GM23338 (cell line): ENCODE data around the gene F11R. TPM values are rescaled to one million over a fixed set of nuclear protein-coding genes. Genes with fewer than 3 reads are reported as not detected.
"Not testable (repeated sequence)": the region's sequence is repeated elsewhere in the genome, so short reads cannot be mapped to it uniquely, and the experiment has no call there.

Experiments used
- ATAC-seq: fragments of 200-7000 bp; cut with Tn5 transposase; 3 replicates; pipeline ENCODE4 v1.9.1; 2020
- DNase-seq: peaks from one replicate; pipeline ENCODE4 v3.0.0-alpha.2; 2015; ENCODE audit warnings: low spot score
- H2AFZ ChIP-seq: fragments of 200-600 bp; sonication (generic); 2 replicates; pipeline ENCODE4 v1.8.0; 2016; ENCODE audit warnings: antibody characterized with exemption, mild to moderate bottlenecking, moderate library complexity
- H3F3A ChIP-seq: fragments of 200-600 bp; sonication (generic); replicated peaks from 2 replicates; pipeline ENCODE4 v1.8.0; 2017; ENCODE audit warnings: antibody characterized with exemption, mixed run types, low read depth
- H3K27ac ChIP-seq: fragments of 200-600 bp; sonication (generic); 2 replicates; pipeline ENCODE4 v1.6.1; 2016; ENCODE audit warnings: low read depth
- H3K27me3 ChIP-seq: fragments of 200-600 bp; sonication (generic); 2 replicates; pipeline ENCODE4 v1.8.0; 2016; ENCODE audit warnings: mild to moderate bottlenecking, mixed run types, moderate library complexity; ENCODE audit not compliant: insufficient read depth
- H3K36me3 ChIP-seq: fragments of 200-600 bp; sonication (generic); 2 replicates; pipeline ENCODE4 v1.8.0; 2016; ENCODE audit warnings: mild to moderate bottlenecking; ENCODE audit not compliant: insufficient read depth
- H3K4me1 ChIP-seq: fragments of 200-600 bp; sonication (generic); 2 replicates; pipeline ENCODE4 v1.8.0; 2016; ENCODE audit warnings: mild to moderate bottlenecking, moderate library complexity; ENCODE audit not compliant: insufficient read depth
- H3K4me2 ChIP-seq: fragments of 200-600 bp; sonication (generic); 2 replicates; pipeline ENCODE4 v1.7.1; 2017; ENCODE audit warnings: mixed run types
- H3K4me3 ChIP-seq: fragments of 200-600 bp; sonication (generic); 2 replicates; pipeline ENCODE4 v1.6.1; 2016; ENCODE audit warnings: mixed run types
- H3K79me2 ChIP-seq: fragments of 200-600 bp; sonication (generic); replicated peaks from 2 replicates; pipeline ENCODE4 v1.8.0; 2017; ENCODE audit warnings: mild to moderate bottlenecking; ENCODE audit not compliant: insufficient read depth
- H3K9me2 ChIP-seq: fragments of 200-600 bp; sonication (generic); 2 replicates; pipeline ENCODE4 v1.8.0; 2017; ENCODE audit not compliant: insufficient read depth
- H4K20me1 ChIP-seq: fragments of 200-600 bp; sonication (generic); replicated peaks from 2 replicates; pipeline ENCODE4 v1.8.0; 2017; ENCODE audit warnings: mild to moderate bottlenecking; ENCODE audit not compliant: insufficient read depth
- H3K27ac Mint-ChIP-seq: 2 replicates; pipeline ENCODE4 v1.8.0; 2020; ENCODE audit warnings: inconsistent platforms, mild to moderate bottlenecking, moderate library complexity, mixed read lengths
- H3K27me3 Mint-ChIP-seq: 3 replicates; pipeline ENCODE4 v1.8.0; 2022; ENCODE audit warnings: low read depth, mild to moderate bottlenecking, moderate library complexity, mixed read lengths, inconsistent platforms; ENCODE audit not compliant: insufficient read depth, poor library complexity
- H3K36me3 Mint-ChIP-seq: 3 replicates; pipeline ENCODE4 v1.8.0; 2021; ENCODE audit warnings: low read depth, mild to moderate bottlenecking, inconsistent platforms, moderate library complexity, mixed read lengths
- H3K4me1 Mint-ChIP-seq: 3 replicates; pipeline ENCODE4 v1.8.0; 2020; ENCODE audit warnings: mild to moderate bottlenecking, inconsistent platforms, mixed read lengths
- H3K4me3 Mint-ChIP-seq: 3 replicates; pipeline ENCODE4 v1.8.0; 2021; ENCODE audit warnings: moderate library complexity, mild to moderate bottlenecking, inconsistent platforms, mixed read lengths
- H3K9me3 Mint-ChIP-seq: 3 replicates; pipeline ENCODE4 v1.8.0; 2020; ENCODE audit warnings: moderate library complexity, mild to moderate bottlenecking, inconsistent platforms, mixed read lengths
- CREB1 ChIP-seq: fragments of 250-450 bp; sonication (Bioruptor Pico); IDR thresholded peaks from 2 replicates; pipeline ENCODE4 v1.5.0; 2020; ENCODE audit warnings: low read depth, mild to moderate bottlenecking, moderate library complexity
- CTCF ChIP-seq, 2 experiments: fragments of 200-600 bp in 1 of 2; sonication (generic) in 1 of 2; conservative IDR thresholded peaks; 2 replicates each; pipeline versions ENCODE4 v1.5.1 to v1.6.1; 2016 to 2017; ENCODE audit warnings: antibody characterized with exemption in 2 of 2, low read depth in 2 of 2, mild to moderate bottlenecking in 2 of 2, moderate library complexity in 1 of 2
- JUNB ChIP-seq: IDR thresholded peaks from one replicate; pipeline ENCODE4 v1.6.1; 2016; ENCODE audit warnings: antibody characterized with exemption; ENCODE audit not compliant: unreplicated experiment
- NANOG ChIP-seq: IDR thresholded peaks from 2 replicates; pipeline ENCODE4 v1.6.1; 2016; ENCODE audit warnings: antibody characterized with exemption, borderline replicate concordance
- POLR2AphosphoS5 ChIP-seq: IDR thresholded peaks from 2 replicates; pipeline ENCODE4 v1.6.1; 2016; ENCODE audit warnings: antibody characterized with exemption, low read depth
- ZNF114 ChIP-seq: fragments of 250-450 bp; sonication (Bioruptor Pico); IDR thresholded peaks from 2 replicates; pipeline ENCODE4 v1.5.0; 2020; ENCODE audit warnings: mild to moderate bottlenecking, moderate library complexity
- ZNF462 ChIP-seq: fragments of 250-450 bp; sonication (Bioruptor Pico); IDR thresholded peaks from 2 replicates; pipeline ENCODE4 v1.5.0; 2020; ENCODE audit warnings: mild to moderate bottlenecking, moderate library complexity
- polyA plus RNA-seq: library from polyadenylated mRNA; unstranded; fragments of >200 nt; fragmentation: Nextera tagmentation; extraction: Ambion mirVana; gene quantifications from 2 replicates; pipeline ENCODE4 v1.2.1, GENCODE V29; 2016
- total RNA-seq: library from RNA; depleted of rRNA; stranded (reverse); fragments of >200 nt; shearing (Covaris generic); gene quantifications from 2 replicates; pipeline ENCODE4 v1.2.3, GENCODE V29; 2014

F11R gene
- total and polyA plus RNA-seq, 2 experiments from 2014 or later, result 51.0 to 169 TPM

GRCh38 chr1:161022432-161022831 lies 1.5 kb upstream of the F11R start:
- not testable (repeated sequence) for H3K27me3 ChIP-seq, H3K27ac ChIP-seq, H2AFZ ChIP-seq, H3K9me3 Mint-ChIP-seq, H3K4me2 ChIP-seq, ATAC-seq, H3K9me2 ChIP-seq, H3K4me3 ChIP-seq, H3K36me3 ChIP-seq, DNase-seq
- peaks cover 29% of the 10 kb centered on the region for H4K20me1 ChIP-seq
- peaks cover 34% of the 10 kb centered on the region for H3K79me2 ChIP-seq
- H3K27ac Mint-ChIP-seq, result peak overlapping the region; percentile 89
- peaks cover 22% of the 10 kb centered on the region for H3K4me1 ChIP-seq
- H3K27me3 Mint-ChIP-seq, result peaks cover 11% of the 10 kb centered on the region
- H3K4me1 Mint-ChIP-seq, result peaks cover 37% of the 10 kb centered on the region
- peak overlapping the region; percentile 89 for H3K4me3 Mint-ChIP-seq
- peaks cover 13% of the 10 kb centered on the region for H3F3A ChIP-seq
- peaks cover 13% of the 10 kb centered on the region for H3K36me3 Mint-ChIP-seq

GRCh38 chr1:161021970-161022353 lies 1.0 kb upstream of the F11R start:
- H3K79me2 ChIP-seq, result peaks cover 38% of the 10 kb centered on the region
- no peak overlapping the region for H2AFZ ChIP-seq
- peak overlapping the region; percentile 89 for H3K4me3 Mint-ChIP-seq
- peaks cover 11% of the 10 kb centered on the region for H3K27me3 Mint-ChIP-seq
- peak overlapping the region; percentile 47 for H3K4me3 ChIP-seq
- H3K27ac Mint-ChIP-seq, result peak overlapping the region; percentile 100
- H3K9me2 ChIP-seq, result no peaks in the 10 kb centered on the region
- H3K4me2 ChIP-seq, result peak overlapping the region; percentile 69
- TF ChIP-seq JUNB (no peak), NANOG (no peak), POLR2AphosphoS5 (no peak), CTCF (conservative IDR thresholded peaks at IDR 0.05; ENCODE audit: low read depth in 2 of 2) (no peak)
- ATAC-seq (no peak), DNase-seq (no peak)
- peaks cover 12% of the 10 kb centered on the region for H3K36me3 Mint-ChIP-seq
- peaks cover 29% of the 10 kb centered on the region for H4K20me1 ChIP-seq
- H3K4me1 Mint-ChIP-seq, result peaks cover 42% of the 10 kb centered on the region
- H3K9me3 Mint-ChIP-seq, result peaks cover 1% of the 10 kb centered on the region; the same call in 1 of the 3 replicates
- H3K27me3 ChIP-seq, result no peaks in the 10 kb centered on the region
- H3K36me3 ChIP-seq, result no peaks in the 10 kb centered on the region
- H3K27ac ChIP-seq, result peak overlapping the region; percentile 84
- H3F3A ChIP-seq, result peaks cover 13% of the 10 kb centered on the region
- peaks cover 25% of the 10 kb centered on the region for H3K4me1 ChIP-seq

GRCh38 chr1:161021165-161021969 lies 415 bp upstream of the F11R start:
- peaks cover 13% of the 10 kb centered on the region for H3F3A ChIP-seq
- no peaks in the 10 kb centered on the region for H3K36me3 ChIP-seq
- peak overlapping the region; percentile 84 for H3K27ac ChIP-seq
- H3K27me3 ChIP-seq, result no peaks in the 10 kb centered on the region
- Mint-ChIP-seq H3K4me3 (peak overlapping the region; percentile 89), H3K36me3 (peaks cover 15% of the 10 kb centered on the region), H3K9me3 (no peaks in the 10 kb centered on the region; the same call in 2 of the 3 replicates), H3K27me3 (peaks cover 11% of the 10 kb centered on the region), H3K4me1 (peaks cover 47% of the 10 kb centered on the region), H3K27ac (peak overlapping the region; percentile 100)
- no peaks in the 10 kb centered on the region for H3K9me2 ChIP-seq
- ATAC-seq (peak; percentile 95), DNase-seq (peak; percentile 99)
- H3K4me1 ChIP-seq, result peaks cover 30% of the 10 kb centered on the region
- peaks cover 44% of the 10 kb centered on the region for H3K79me2 ChIP-seq
- H3K4me3 ChIP-seq, result peak overlapping the region; percentile 99
- H2AFZ ChIP-seq, result no peak overlapping the region
- H4K20me1 ChIP-seq, result peaks cover 29% of the 10 kb centered on the region
- H3K4me2 ChIP-seq, result peak overlapping the region; percentile 69
- TF ChIP-seq POLR2AphosphoS5, result peak; percentile 93
- TF ChIP-seq CREB1 (CRISPR knock-in tag), result peak; percentile 91
- TF ChIP-seq ZNF114, result no peak
- TF ChIP-seq NANOG, result no peak
- no peak for TF ChIP-seq ZNF462 (CRISPR knock-in tag)
